ENCODE results near the gene BBX.

BBX gene

GRCh38 chr3:107644631-107645030 lies 121.9 kb downstream of the BBX start:
- no peak for DNase-seq (ENCODE audit: extremely low read depth in 1 of 2, low read depth in 1 of 2)

- no peak for DNase-seq (ENCODE audit: extremely low read depth in 1 of 2, low read depth in 1 of 2)
These were observed 128.0 kb downstream of the BBX start for GRCh38 chr3:107650788-107651187.

GRCh38 chr3:107651782-107652181 lies 129.0 kb downstream of the BBX start:
- DNase-seq (ENCODE audit: extremely low read depth in 1 of 2, low read depth in 1 of 2) = no peak

GRCh38 chr3:107654218-107654617 lies 131.5 kb downstream of the BBX start:
- DNase-seq (ENCODE audit: extremely low read depth in 1 of 2, low read depth in 1 of 2) = no peak

GRCh38 chr3:107657971-107658370 lies 135.2 kb downstream of the BBX start:
- no peak for DNase-seq (ENCODE audit: extremely low read depth in 1 of 2, low read depth in 1 of 2)

- no peak for DNase-seq (ENCODE audit: extremely low read depth in 1 of 2, low read depth in 1 of 2)
These were observed 137.7 kb downstream of the BBX start for GRCh38 chr3:107660306-107660976.

- no peak for DNase-seq (ENCODE audit: extremely low read depth in 1 of 2, low read depth in 1 of 2)
These were observed 138.8 kb downstream of the BBX start for GRCh38 chr3:107661447-107662123.

GRCh38 chr3:107662124-107662507 lies 139.4 kb downstream of the BBX start:
- DNase-seq (ENCODE audit: extremely low read depth in 1 of 2, low read depth in 1 of 2) = no peak

GRCh38 chr3:107662586-107662985 lies 139.8 kb downstream of the BBX start:
- DNase-seq (ENCODE audit: extremely low read depth in 1 of 2, low read depth in 1 of 2) = no peak

GRCh38 chr3:107663266-107663665 lies 140.5 kb downstream of the BBX start:
- no peak for DNase-seq (ENCODE audit: extremely low read depth in 1 of 2, low read depth in 1 of 2)

- no peak for DNase-seq (ENCODE audit: extremely low read depth in 1 of 2, low read depth in 1 of 2)
These were observed 141.9 kb downstream of the BBX start for GRCh38 chr3:107664614-107665013.

- DNase-seq (ENCODE audit: extremely low read depth in 1 of 2, low read depth in 1 of 2) = no peak
These were observed 142.6 kb downstream of the BBX start for GRCh38 chr3:107665351-107665750.

- no peak for DNase-seq (ENCODE audit: extremely low read depth in 1 of 2, low read depth in 1 of 2)
These were observed 144.1 kb downstream of the BBX start for GRCh38 chr3:107666853-107667252.

GRCh38 chr3:107668416-107668815 lies 145.7 kb downstream of the BBX start:
- no peak for DNase-seq (ENCODE audit: extremely low read depth in 1 of 2, low read depth in 1 of 2)

- DNase-seq (ENCODE audit: extremely low read depth in 1 of 2, low read depth in 1 of 2) = no peak
These were observed 146.2 kb downstream of the BBX start for GRCh38 chr3:107668963-107669362.

GRCh38 chr3:107669669-107670068 lies 146.9 kb downstream of the BBX start:
- DNase-seq (ENCODE audit: extremely low read depth in 1 of 2, low read depth in 1 of 2) = no peak

- no peak for DNase-seq (ENCODE audit: extremely low read depth in 1 of 2, low read depth in 1 of 2)
These were observed 148.2 kb downstream of the BBX start for GRCh38 chr3:107670986-107671385.

- DNase-seq (ENCODE audit: extremely low read depth in 1 of 2, low read depth in 1 of 2) = no peak
These were observed 151.6 kb downstream of the BBX start for GRCh38 chr3:107674371-107674770.

GRCh38 chr3:107675233-107675900 lies 152.6 kb downstream of the BBX start:
- no peak for DNase-seq (ENCODE audit: extremely low read depth in 1 of 2, low read depth in 1 of 2)

GRCh38 chr3:107676469-107677309 lies 153.9 kb downstream of the BBX start:
- no peak for DNase-seq (ENCODE audit: extremely low read depth in 1 of 2, low read depth in 1 of 2)

GRCh38 chr3:107679921-107680320 lies 157.2 kb downstream of the BBX start:
- DNase-seq (ENCODE audit: extremely low read depth in 1 of 2, low read depth in 1 of 2) = no peak
